Uterus (tissue), 4 donors: ENCODE data around the gene GLCCI1. TPM values are rescaled to one million over a fixed set of nuclear protein-coding genes. Genes with fewer than 3 reads are reported as not detected.
"Not testable (repeated sequence)": the region's sequence is repeated elsewhere in the genome, so short reads cannot be mapped to it uniquely, and the experiment has no call there.

Experiments used
- DNase-seq, 2 donors: peaks; one replicate each; pipeline ENCODE4 v3.0.0-alpha.2; 2019 to 2020
- H3K27ac ChIP-seq, 2 donors: fragments of 200-600 bp; sonication (generic); 1 replicate in 1 of 2; 2 replicates in 1 of 2; pipeline ENCODE4 v1.5.1; 2016 to 2018
- H3K27me3 ChIP-seq, 2 donors: fragments of 200-600 bp; sonication (generic); one replicate each; pipeline ENCODE4 v1.5.1; 2018 to 2019; ENCODE audit warnings: control low read depth in 1 of 2
- H3K36me3 ChIP-seq, 2 donors: fragments of 200-600 bp; sonication (generic); one replicate each; pipeline ENCODE4 v1.5.1; 2019; ENCODE audit warnings: control low read depth in 1 of 2
- H3K4me1 ChIP-seq, 2 donors: fragments of 200-600 bp; sonication (generic); one replicate each; pipeline ENCODE4 v1.5.1; 2018 to 2019; ENCODE audit warnings: control low read depth in 1 of 2
- H3K4me3 ChIP-seq, 2 donors: fragments of 200-600 bp; sonication (generic); 1 replicate in 1 of 2; 2 replicates in 1 of 2; pipeline ENCODE4 v1.5.1; 2018 to 2019; ENCODE audit warnings: mild to moderate bottlenecking in 1 of 2
- H3K9me3 ChIP-seq, 2 donors: fragments of 200-600 bp; sonication (generic); one replicate each; pipeline ENCODE4 v1.5.1; 2019; ENCODE audit warnings: control low read depth in 1 of 2
- POLR2A ChIP-seq, 2 donors: fragments of 450-650 bp; IDR thresholded peaks; one replicate each; pipeline ENCODE4 v1.6.1; 2016; ENCODE audit warnings: antibody characterized with exemption in 2 of 2, mild to moderate bottlenecking in 1 of 2, moderate library complexity in 1 of 2
- intact Hi-C: fragments of 100-400 bp; cut with DNase I; formaldehyde crosslinking; loops from one replicate; pipeline ENCODE4 v1.15.1; 2023; ENCODE audit warnings: low total_unique reads
- total RNA-seq, 4 donors: library from RNA; depleted of rRNA in 3 of 4; stranded (reverse); fragments of >200 nt in 3 of 4; gene quantifications; one replicate each; pipeline versions ENCODE4 v1.1.0 to v1.2.4, GENCODE V29; 2014 to 2023
- TF ChIP-seq, protein P1 (sequence below), 4 experiments: fragments of 200-600 bp in 2 of 4; fragments of 450-650 bp in 2 of 4; sonication (generic) in 2 of 4; IDR thresholded peaks; one replicate each; pipeline ENCODE4 v1.5.1; 2016 to 2019; ENCODE audit warnings: antibody characterized with exemption in 4 of 4, mild to moderate bottlenecking in 2 of 4, moderate library complexity in 1 of 4
- donor health status: DM: yes; HTN: yes; CAD: no.

The GLCCI1 gene
- total RNA-seq, 4 donors from 2014 or later = 2.9 to 21.6 (median 9.0) TPM

DNA sequence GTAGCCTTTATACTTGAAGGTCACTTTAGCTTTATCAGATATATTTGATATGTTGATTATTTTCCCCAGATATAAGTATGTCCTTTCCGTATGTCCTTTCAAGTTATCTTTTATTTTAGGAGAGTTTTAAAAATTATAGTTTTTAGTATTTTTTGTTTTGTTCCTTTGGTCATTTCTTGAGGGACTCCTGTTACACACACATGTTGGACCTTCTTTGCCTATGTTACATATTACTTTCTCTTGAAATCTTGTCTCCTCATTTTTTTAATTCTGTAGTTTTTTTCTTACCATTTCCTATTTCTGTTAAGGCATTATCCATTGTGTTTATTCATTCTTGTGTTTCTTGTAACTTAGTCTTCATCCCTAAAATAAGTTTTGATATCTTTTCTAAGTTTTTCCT is 23.9 kb downstream of the GLCCI1 start:
- no peaks in the 10 kb centered on the region for H3K27me3 ChIP-seq
- DNase-seq = no peak
- no peak overlapping the region for H3K27ac ChIP-seq
- no peaks in the 10 kb centered on the region for H3K4me1 ChIP-seq
- peaks cover 0 to 7% of the 10 kb centered on the region in 2 donors for H3K9me3 ChIP-seq
- intact Hi-C loops = no loop called here
- no peak overlapping the region for H3K4me3 ChIP-seq
- TF ChIP-seq POLR2A (IDR thresholded peaks at IDR 0.05) = no peak
- TF ChIP-seq, protein P1, sequence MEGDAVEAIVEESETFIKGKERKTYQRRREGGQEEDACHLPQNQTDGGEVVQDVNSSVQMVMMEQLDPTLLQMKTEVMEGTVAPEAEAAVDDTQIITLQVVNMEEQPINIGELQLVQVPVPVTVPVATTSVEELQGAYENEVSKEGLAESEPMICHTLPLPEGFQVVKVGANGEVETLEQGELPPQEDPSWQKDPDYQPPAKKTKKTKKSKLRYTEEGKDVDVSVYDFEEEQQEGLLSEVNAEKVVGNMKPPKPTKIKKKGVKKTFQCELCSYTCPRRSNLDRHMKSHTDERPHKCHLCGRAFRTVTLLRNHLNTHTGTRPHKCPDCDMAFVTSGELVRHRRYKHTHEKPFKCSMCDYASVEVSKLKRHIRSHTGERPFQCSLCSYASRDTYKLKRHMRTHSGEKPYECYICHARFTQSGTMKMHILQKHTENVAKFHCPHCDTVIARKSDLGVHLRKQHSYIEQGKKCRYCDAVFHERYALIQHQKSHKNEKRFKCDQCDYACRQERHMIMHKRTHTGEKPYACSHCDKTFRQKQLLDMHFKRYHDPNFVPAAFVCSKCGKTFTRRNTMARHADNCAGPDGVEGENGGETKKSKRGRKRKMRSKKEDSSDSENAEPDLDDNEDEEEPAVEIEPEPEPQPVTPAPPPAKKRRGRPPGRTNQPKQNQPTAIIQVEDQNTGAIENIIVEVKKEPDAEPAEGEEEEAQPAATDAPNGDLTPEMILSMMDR (IDR thresholded peaks at IDR 0.05) = no peak
- H3K36me3 ChIP-seq = no peaks in the 10 kb centered on the region

DNA sequence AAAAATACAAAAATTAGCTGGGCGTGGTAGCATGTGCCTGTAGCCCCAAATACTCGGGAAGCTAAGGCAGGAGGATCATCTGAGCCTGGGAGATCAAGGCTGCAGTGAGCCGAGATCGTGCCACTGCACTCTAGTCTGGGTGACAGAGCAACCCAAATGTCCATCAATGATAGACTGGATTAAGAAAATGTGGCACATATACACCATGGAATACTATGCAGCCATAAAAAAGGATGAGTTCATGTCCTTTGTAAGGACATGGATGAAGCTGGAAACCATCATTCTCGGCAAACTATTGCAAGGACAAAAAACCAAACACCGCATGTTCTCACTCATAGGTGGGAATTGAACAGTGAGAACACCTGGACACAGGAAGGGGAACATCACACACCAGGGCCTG is 26.8 kb downstream of the GLCCI1 start:
- H3K27me3 ChIP-seq, H3K4me3 ChIP-seq, H3K36me3 ChIP-seq, H3K27ac ChIP-seq, intact Hi-C loops, DNase-seq, H3K4me1 ChIP-seq: not testable (repeated sequence)
- peaks cover 0 to 10% of the 10 kb centered on the region in 2 donors for H3K9me3 ChIP-seq

DNA sequence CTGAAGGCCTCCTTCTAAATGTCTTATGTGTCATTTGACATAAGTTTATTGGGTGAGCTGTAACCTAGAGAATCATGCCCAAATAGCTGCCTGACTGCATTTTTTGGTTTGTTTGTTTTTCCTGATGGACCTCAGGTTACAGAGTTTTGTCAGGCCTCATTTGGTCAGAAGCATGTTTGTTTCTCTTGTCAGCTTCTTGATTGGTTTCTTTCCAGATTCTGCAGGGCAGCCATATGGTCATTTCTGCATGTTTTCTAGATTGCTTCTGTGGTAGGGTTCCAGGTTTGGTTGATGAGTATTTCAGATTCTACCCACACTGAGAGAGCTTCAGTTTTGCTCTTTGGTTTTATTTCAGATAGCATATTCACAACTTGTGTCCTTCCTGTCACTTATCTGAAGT is 28.0 kb downstream of the GLCCI1 start:
- no peak for TF ChIP-seq POLR2A (IDR thresholded peaks at IDR 0.05)
- TF ChIP-seq, protein P1 (IDR thresholded peaks at IDR 0.05) = no peak
- Histone ChIP-seq H3K27me3 (no peaks in the 10 kb centered on the region), H3K4me3 (no peak overlapping the region), H3K4me1 (no peaks in the 10 kb centered on the region), H3K9me3 (peaks cover 0 to 16% of the 10 kb centered on the region in 2 donors), H3K27ac (no peak overlapping the region), H3K36me3 (no peaks in the 10 kb centered on the region)
- intact Hi-C loops = no loop called here
- no peak for DNase-seq

DNA sequence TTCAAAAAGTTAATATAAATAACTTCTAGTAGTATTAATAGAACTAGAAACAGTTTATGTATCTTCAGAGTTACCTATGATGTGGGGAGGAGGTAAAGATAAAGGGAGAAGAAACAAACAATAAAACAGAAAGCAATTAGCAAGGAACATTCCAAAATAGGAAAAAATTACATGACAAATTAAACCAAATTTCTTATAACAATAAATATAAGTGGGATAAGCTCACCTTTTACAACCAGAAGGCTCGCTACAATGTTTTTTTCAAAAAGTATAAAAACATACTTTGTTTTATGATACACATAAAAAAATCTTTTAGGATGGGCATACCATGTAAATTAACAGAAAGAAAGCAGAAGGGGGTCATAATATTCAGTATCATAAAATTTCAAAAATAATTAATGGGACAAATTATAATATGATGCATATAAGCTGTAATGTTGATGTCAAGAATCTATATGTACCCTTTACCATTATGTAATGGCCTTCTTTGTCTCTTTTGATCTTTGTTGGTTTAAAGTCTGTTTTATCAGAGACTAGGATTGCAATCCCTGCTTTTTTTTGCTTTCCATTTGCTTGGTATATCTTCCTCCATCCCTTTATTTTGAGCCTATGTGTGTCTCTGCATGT is 31.8 kb downstream of the GLCCI1 start:
- Histone ChIP-seq H3K36me3 (no peaks in the 10 kb centered on the region), H3K4me1 (no peaks in the 10 kb centered on the region), H3K27me3 (no peaks in the 10 kb centered on the region), H3K9me3 (peaks cover 0 to 13% of the 10 kb centered on the region in 2 donors), H3K27ac (no peak overlapping the region), H3K4me3 (no peak overlapping the region)
- DNase-seq = no peak
- intact Hi-C loops = no loop called here
- TF ChIP-seq POLR2A (IDR thresholded peaks at IDR 0.05) = no peak
- TF ChIP-seq, protein P1 (IDR thresholded peaks at IDR 0.05) = no peak

DNA sequence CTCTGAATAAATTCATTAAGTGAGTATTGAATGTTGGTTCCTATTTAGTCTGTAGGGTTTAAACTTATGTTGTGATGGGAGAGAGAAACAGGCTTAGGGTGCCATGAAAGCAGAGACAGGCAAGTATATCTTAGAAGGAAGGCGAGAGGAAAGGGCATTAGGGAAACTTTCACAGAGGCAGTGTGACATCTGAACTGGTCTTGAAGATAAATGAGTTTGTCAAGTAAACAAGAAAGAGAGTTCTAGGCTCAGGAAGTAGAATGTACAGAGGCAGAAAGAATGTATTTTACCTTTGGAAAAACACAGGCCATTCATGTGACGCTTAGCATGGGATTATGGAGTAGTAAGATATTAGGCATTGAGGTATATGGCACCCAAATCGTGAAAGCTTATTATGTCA is 34.5 kb downstream of the GLCCI1 start:
- H3K9me3 ChIP-seq = peaks cover 0 to 13% of the 10 kb centered on the region in 2 donors
- intact Hi-C loops = no loop called here
- no peaks in the 10 kb centered on the region for H3K36me3 ChIP-seq
- H3K27ac ChIP-seq = no peak overlapping the region
- no peaks in the 10 kb centered on the region for H3K4me1 ChIP-seq
- H3K4me3 ChIP-seq = no peak overlapping the region
- H3K27me3 ChIP-seq = no peaks in the 10 kb centered on the region
- TF ChIP-seq, protein P1 (IDR thresholded peaks at IDR 0.05) = no peak
- TF ChIP-seq POLR2A (IDR thresholded peaks at IDR 0.05) = no peak
- no peak for DNase-seq

DNA sequence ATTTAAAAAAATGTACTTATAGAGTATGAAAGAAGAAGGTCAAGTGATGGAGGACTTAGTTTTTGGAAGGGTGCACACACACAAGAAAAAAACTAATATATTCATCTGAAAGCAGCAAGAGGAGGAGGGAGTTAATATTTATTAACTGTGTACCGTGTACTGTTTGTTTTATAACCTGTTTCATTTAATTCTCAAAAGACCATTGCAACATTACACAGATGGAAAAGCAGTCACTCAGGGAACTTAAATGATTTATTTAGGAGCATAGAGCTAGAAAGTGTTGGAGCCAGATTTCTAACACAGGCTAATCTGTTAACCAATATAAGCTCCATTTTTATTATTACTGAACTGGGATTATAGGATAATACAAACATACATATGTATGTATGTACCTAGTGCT is 36.7 kb downstream of the GLCCI1 start:
- no peak for DNase-seq
- H3K36me3 ChIP-seq = no peaks in the 10 kb centered on the region

More for the DNA sequence above, 36.7 kb downstream of the GLCCI1 start:
- intact Hi-C loops = no loop called here
- no peaks in the 10 kb centered on the region for H3K27me3 ChIP-seq
- TF ChIP-seq, protein P1 (IDR thresholded peaks at IDR 0.05) = no peak
- TF ChIP-seq POLR2A (IDR thresholded peaks at IDR 0.05) = no peak
- H3K9me3 ChIP-seq = peaks cover 0 to 10% of the 10 kb centered on the region in 2 donors
- no peak overlapping the region for H3K27ac ChIP-seq
- no peaks in the 10 kb centered on the region for H3K4me1 ChIP-seq
- H3K4me3 ChIP-seq = no peak overlapping the region
